Prostate gland (tissue), 2 donors: Measurements from ENCODE around the gene IL9R. TPM values are rescaled to one million over a fixed set of nuclear protein-coding genes. Genes with fewer than 3 reads are reported as not detected.

Experiments used
- DNase-seq: peaks from one replicate; pipeline ENCODE4 v3.0.0-alpha.2; 2019; ENCODE audit warnings: low spot score
- H3K27ac ChIP-seq, 2 donors: fragments of 200-600 bp; sonication (generic); 2 replicates each; pipeline ENCODE4 v1.5.1; 2017 to 2019
- H3K27me3 ChIP-seq: fragments of 200-600 bp; sonication (generic); replicated peaks from 2 replicates; pipeline ENCODE4 v1.5.1; 2019; ENCODE audit not compliant: insufficient read depth
- H3K36me3 ChIP-seq, 2 donors: fragments of 200-600 bp; sonication (generic); 1 replicate in 1 of 2; 2 replicates in 1 of 2; pipeline versions ENCODE4 v1.5.1 to v1.8.1; 2017 to 2019
- H3K4me1 ChIP-seq: fragments of 200-600 bp; sonication (generic); replicated peaks from 2 replicates; pipeline ENCODE4 v1.5.1; 2019
- H3K4me3 ChIP-seq, 2 donors: fragments of 200-600 bp; sonication (generic); 2 replicates each; pipeline ENCODE4 v1.5.1; 2017 to 2019
- H3K9me3 ChIP-seq: fragments of 200-600 bp; sonication (generic); 2 replicates; pipeline ENCODE4 v1.5.1; 2017
- POLR2A ChIP-seq: fragments of 450-650 bp; IDR thresholded peaks from one replicate; pipeline ENCODE4 v1.6.1; 2016; ENCODE audit warnings: antibody characterized with exemption, mild to moderate bottlenecking
- POLR2AphosphoS5 ChIP-seq: sonication (generic); formaldehyde crosslinking; IDR thresholded peaks from one replicate; pipeline ENCODE4 v1.6.1; 2017; ENCODE audit warnings: antibody characterized with exemption
- WGBS: methylation state at CpG from one replicate; pipeline ENCODE4 v1.1.5; 2018; 5-methylcytosine and 5-hydroxymethylcytosine counted together
- intact Hi-C: fragments of 100-400 bp; cut with DNase I; formaldehyde crosslinking; loops from one replicate; pipeline ENCODE4 v1.14.2; 2022
- total RNA-seq, 2 donors: library from RNA; depleted of rRNA; stranded (reverse); fragments of >200 nt; gene quantifications; one replicate each; pipeline ENCODE4 v1.1.0, GENCODE V29; 2016
- TF ChIP-seq, protein P1 (sequence below), 4 experiments: fragments of 200-600 bp in 2 of 4; fragments of 450-650 bp in 2 of 4; sonication (generic) in 2 of 4; IDR thresholded peaks; 1 replicate in 3 of 4; 2 replicates in 1 of 4; pipeline ENCODE4 v1.5.1; 2016 to 2019; ENCODE audit warnings: antibody characterized with exemption in 4 of 4, mild to moderate bottlenecking in 2 of 4, moderate library complexity in 2 of 4

The IL9R gene
- total RNA-seq, 2 donors from 2014 or later: 0.23 TPM; not detected in 1

DNA sequence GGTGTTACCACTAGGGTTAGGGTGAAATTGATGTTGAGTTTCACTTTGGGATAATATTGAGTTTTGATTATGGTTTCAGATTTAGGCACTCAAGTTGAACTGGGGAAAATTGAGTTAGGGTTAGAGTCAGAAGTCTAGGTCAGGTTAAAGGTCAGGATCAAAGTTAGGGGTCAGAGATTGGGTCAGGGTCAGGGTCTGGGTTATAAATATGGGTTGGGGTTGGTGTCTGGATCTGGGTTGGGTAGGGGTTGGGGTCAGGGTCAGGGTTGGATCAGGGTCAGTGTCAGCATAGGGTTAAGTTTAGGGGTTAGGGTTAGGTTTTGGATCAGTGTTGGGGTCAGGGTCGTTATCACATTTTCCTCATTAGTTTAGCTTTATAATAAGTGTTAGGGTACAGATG, 42.7 kb upstream of the IL9R start:
- H3K9me3 ChIP-seq: no peaks in the 10 kb centered on the region
- WGBS: 52% methylated on average over 1 of the region's 1 CpG
- H3K27ac ChIP-seq: no peak overlapping the region
- DNase-seq: no peak
- no peaks in the 10 kb centered on the region for H3K27me3 ChIP-seq
- no peaks in the 10 kb centered on the region for H3K4me1 ChIP-seq
- TF ChIP-seq POLR2AphosphoS5 (no peak), POLR2A (no peak)
- TF ChIP-seq, protein P1, sequence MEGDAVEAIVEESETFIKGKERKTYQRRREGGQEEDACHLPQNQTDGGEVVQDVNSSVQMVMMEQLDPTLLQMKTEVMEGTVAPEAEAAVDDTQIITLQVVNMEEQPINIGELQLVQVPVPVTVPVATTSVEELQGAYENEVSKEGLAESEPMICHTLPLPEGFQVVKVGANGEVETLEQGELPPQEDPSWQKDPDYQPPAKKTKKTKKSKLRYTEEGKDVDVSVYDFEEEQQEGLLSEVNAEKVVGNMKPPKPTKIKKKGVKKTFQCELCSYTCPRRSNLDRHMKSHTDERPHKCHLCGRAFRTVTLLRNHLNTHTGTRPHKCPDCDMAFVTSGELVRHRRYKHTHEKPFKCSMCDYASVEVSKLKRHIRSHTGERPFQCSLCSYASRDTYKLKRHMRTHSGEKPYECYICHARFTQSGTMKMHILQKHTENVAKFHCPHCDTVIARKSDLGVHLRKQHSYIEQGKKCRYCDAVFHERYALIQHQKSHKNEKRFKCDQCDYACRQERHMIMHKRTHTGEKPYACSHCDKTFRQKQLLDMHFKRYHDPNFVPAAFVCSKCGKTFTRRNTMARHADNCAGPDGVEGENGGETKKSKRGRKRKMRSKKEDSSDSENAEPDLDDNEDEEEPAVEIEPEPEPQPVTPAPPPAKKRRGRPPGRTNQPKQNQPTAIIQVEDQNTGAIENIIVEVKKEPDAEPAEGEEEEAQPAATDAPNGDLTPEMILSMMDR (IDR thresholded peaks at IDR 0.05): no peak
- intact Hi-C loops: no loop called here
- H3K4me3 ChIP-seq: no peak overlapping the region
- H3K36me3 ChIP-seq: no peaks in the 10 kb centered on the region

DNA sequence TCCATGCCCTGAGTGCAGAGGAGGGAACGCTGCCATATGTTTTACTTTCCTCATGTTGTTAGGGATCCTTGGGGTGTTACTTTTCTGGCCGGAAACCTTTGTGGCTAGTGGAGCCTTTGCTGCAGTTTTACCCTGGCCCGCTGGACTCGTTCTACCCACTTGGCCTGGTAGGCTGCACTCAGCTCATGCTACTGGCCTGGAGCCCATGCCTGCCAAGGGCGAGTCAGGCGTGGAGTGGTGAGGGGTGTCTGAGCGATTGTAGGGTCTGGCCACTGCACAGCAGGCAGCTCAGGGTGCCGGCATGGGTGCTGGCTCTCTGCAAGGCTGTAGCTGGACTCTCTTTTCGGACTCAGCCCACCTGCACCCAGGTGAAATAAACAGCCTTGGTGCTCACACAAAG, 41.4 kb upstream of the IL9R start:
- intact Hi-C loops: no loop called here
- Histone ChIP-seq H3K4me3 (no peak overlapping the region), H3K4me1 (no peaks in the 10 kb centered on the region), H3K36me3 (no peaks in the 10 kb centered on the region), H3K9me3 (no peaks in the 10 kb centered on the region), H3K27ac (no peak overlapping the region), H3K27me3 (no peaks in the 10 kb centered on the region)
- TF ChIP-seq POLR2AphosphoS5: no peak
- TF ChIP-seq, protein P1 (IDR thresholded peaks at IDR 0.05): no peak
- no peak for TF ChIP-seq POLR2A
- WGBS: 83% methylated on average over 9 of the region's 9 CpGs
- no peak for DNase-seq

DNA sequence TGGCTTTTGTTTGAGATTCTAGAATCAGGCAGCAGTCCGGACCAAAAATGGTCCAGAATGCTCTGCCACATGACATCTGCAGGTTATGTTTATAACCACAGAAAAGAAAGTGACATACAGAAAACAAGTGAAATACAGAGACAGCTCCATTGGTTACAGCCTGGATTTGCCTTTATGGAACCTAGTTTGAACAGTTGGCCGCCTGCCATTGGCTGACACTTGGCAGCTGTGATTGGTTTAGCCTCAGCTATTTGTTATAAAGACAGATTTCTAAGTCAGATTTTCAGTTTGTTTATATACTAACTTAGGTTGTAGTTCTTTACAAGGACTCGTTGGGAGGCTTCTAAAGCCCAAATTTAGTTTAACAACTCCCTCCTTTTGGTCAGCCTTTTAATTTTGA, 40.8 kb upstream of the IL9R start:
- no peaks in the 10 kb centered on the region for H3K4me1 ChIP-seq
- H3K27me3 ChIP-seq: no peaks in the 10 kb centered on the region
- H3K27ac ChIP-seq: no peak overlapping the region
- H3K9me3 ChIP-seq: no peaks in the 10 kb centered on the region
- no peak overlapping the region for H3K4me3 ChIP-seq
- DNase-seq: no peak
- TF ChIP-seq POLR2A (no peak), POLR2AphosphoS5 (no peak)
- TF ChIP-seq, protein P1 (IDR thresholded peaks at IDR 0.05): no peak
- no peaks in the 10 kb centered on the region for H3K36me3 ChIP-seq
- 49% methylated on average over 3 of the region's 3 CpGs for WGBS
- intact Hi-C loops: no loop called here

DNA sequence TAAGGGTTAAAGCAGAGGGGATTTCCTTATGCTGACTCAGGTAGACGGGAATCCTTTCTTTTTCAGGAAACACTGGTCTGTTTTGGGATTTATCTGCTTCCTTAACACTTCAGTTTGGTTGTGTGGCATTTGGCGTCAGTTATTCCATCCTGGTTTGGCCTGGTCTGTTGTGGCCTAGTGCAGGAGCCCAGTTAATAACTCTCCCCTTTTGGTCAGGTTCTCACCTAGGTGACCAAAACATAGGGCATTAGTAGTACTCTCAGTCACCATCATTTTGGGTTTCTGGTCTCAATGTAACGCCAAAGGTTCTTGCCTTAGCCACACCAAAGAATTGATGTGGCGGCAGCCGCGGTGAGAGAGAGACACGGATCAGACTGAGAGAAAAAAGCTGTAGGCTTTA, 39.7 kb upstream of the IL9R start:
- no peak for TF ChIP-seq POLR2AphosphoS5
- no peak for TF ChIP-seq POLR2A
- TF ChIP-seq, protein P1 (IDR thresholded peaks at IDR 0.05): no peak
- H3K4me3 ChIP-seq: no peak overlapping the region
- H3K27me3 ChIP-seq: no peaks in the 10 kb centered on the region
- H3K4me1 ChIP-seq: no peaks in the 10 kb centered on the region
- 73% methylated on average over 7 of the region's 7 CpGs for WGBS
- H3K27ac ChIP-seq: no peak overlapping the region
- intact Hi-C loops: no loop called here
- DNase-seq: no peak
- no peaks in the 10 kb centered on the region for H3K36me3 ChIP-seq
- H3K9me3 ChIP-seq: no peaks in the 10 kb centered on the region

DNA sequence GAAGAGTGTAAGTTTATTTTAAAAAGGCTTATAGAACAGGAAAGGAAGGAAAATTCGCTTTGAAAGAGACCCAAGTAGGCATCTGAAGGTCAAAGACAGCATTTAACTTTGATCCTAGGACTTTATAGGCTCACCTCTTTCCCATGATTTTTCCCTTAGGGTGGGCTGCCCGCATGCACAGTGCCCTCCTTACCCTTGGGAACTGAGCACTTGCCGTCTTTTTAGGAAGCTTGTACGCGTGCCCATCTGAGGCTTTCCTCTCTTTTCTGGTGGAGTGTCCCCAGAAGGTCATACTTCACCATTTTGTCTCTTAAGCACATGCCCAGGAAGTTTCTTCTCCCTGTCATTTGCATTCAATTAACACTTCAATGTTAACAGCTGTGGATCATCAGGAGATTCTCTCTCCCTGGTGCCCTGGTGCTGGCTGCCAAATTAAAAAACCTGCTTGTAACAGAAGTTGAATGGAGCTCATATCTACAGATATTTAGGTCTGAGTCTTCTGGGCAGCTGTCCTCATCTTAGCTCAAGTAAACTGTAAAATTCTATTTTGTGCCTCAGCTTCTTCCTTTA, 38.4 kb upstream of the IL9R start:
- Histone ChIP-seq H3K27ac (no peak overlapping the region), H3K4me1 (no peaks in the 10 kb centered on the region), H3K27me3 (no peaks in the 10 kb centered on the region), H3K4me3 (no peak overlapping the region), H3K9me3 (no peaks in the 10 kb centered on the region), H3K36me3 (no peaks in the 10 kb centered on the region)
- intact Hi-C loops: no loop called here
- WGBS: 71% methylated on average over 5 of the region's 5 CpGs
- DNase-seq: no peak
- TF ChIP-seq POLR2AphosphoS5: no peak
